H1 (cell line): ENCODE data around the gene MYRIP. TPM values are rescaled to one million over a fixed set of nuclear protein-coding genes. Genes with fewer than 3 reads are reported as not detected.

Source experiments
- CTCF ChIA-PET: fragments of 300-600 bp; sonication (Branson Sonifier 250); formaldehyde crosslinking; loops from one replicate; lab custom pipeline; 2021; ENCODE audit not compliant: partially characterized antibody; lab: Charles Lee
- POLR2A ChIA-PET: fragments of 300-600 bp; sonication (Branson Sonifier 250); formaldehyde crosslinking; loops from one replicate; lab custom pipeline; 2021; ENCODE audit warnings: inconsistent platforms; ENCODE audit not compliant: partially characterized antibody; lab: Charles Lee
- DNase-seq, 2 experiments: peaks; one replicate each; pipeline versions ENCODE4 v3.0.0 to v3.0.0-alpha.2; 2010 to 2022; ENCODE audit warnings: low spot score in 2 of 2, low read depth in 1 of 2, mixed read lengths in 1 of 2
- FAIRE-seq: peaks from 2 replicates; lab custom pipeline; 2011; peaks lifted over from hg19 to GRCh38; lab: Jason Lieb, UNC
- H2AFZ ChIP-seq: 2 replicates; pipeline ENCODE4 v1.8.1; 2012; ENCODE audit warnings: low read length, inconsistent platforms
- H2AK5ac ChIP-seq: 2 replicates; pipeline ENCODE4 v1.6.1; 2013; ENCODE audit warnings: low read depth, low read length
- H2BK120ac ChIP-seq: replicated peaks from 2 replicates; pipeline ENCODE3; 2013; ENCODE audit warnings: low read depth, low read length, inconsistent platforms
- H2BK12ac ChIP-seq: 2 replicates; pipeline ENCODE4 v1.6.1; 2013; ENCODE audit warnings: low read depth, low read length
- H2BK15ac ChIP-seq: 2 replicates; pipeline ENCODE4 v1.6.1; 2013; ENCODE audit warnings: low read length
- H2BK20ac ChIP-seq: 2 replicates; pipeline ENCODE4 v1.6.1; 2013; ENCODE audit warnings: low read length
- H2BK5ac ChIP-seq: 2 replicates; pipeline ENCODE4 v1.6.1; 2013; ENCODE audit warnings: low read depth, low read length
- H3K14ac ChIP-seq: 2 replicates; pipeline ENCODE4 v1.6.1; 2013; ENCODE audit warnings: inconsistent platforms; ENCODE audit not compliant: insufficient read length
- H3K18ac ChIP-seq: 2 replicates; pipeline ENCODE4 v1.6.1; 2013; ENCODE audit warnings: low read length; ENCODE audit errors: extremely low read depth
- H3K23ac ChIP-seq: 2 replicates; pipeline ENCODE4 v1.6.1; 2013; ENCODE audit warnings: inconsistent platforms; ENCODE audit not compliant: insufficient read length
- H3K23me2 ChIP-seq: 2 replicates; pipeline ENCODE4 v1.6.1; 2013; ENCODE audit warnings: low read depth, low read length
- H3K27ac ChIP-seq: 2 replicates; pipeline ENCODE4 v1.6.1; 2011; ENCODE audit warnings: low read depth, low read length, inconsistent platforms
- H3K27me3 ChIP-seq, 4 experiments: replicated peaks in 1 of 4; 1 replicate in 1 of 4; 2 replicates in 3 of 4; pipeline versions ENCODE4 v1.6.1 to v1.8.1; 2011 to 2013; ENCODE audit warnings: low read length in 3 of 4, mild to moderate bottlenecking in 3 of 4, inconsistent platforms in 2 of 4, mixed read lengths in 2 of 4, moderate library complexity in 1 of 4; ENCODE audit not compliant: control insufficient read depth in 3 of 4, insufficient read depth in 3 of 4; ENCODE audit errors: extremely low read depth in 1 of 4
- H3K36me3 ChIP-seq, 4 experiments: 2 replicates each; pipeline versions ENCODE4 v1.6.1 to v1.8.1; 2011 to 2013; ENCODE audit warnings: mild to moderate bottlenecking in 4 of 4, low read length in 3 of 4, moderate library complexity in 2 of 4, control low read depth in 1 of 4, inconsistent platforms in 1 of 4; ENCODE audit not compliant: insufficient read depth in 4 of 4, control insufficient read depth in 2 of 4
- H3K4ac ChIP-seq: replicated peaks from 2 replicates; pipeline ENCODE3; 2013; ENCODE audit warnings: low read length, low read depth, mixed read lengths, inconsistent platforms; ENCODE audit not compliant: insufficient read length
- H3K4me1 ChIP-seq, 4 experiments: replicated peaks in 1 of 4; 1 replicate in 1 of 4; 2 replicates in 3 of 4; pipeline versions ENCODE4 v1.6.1 to v1.8.1; 2011 to 2013; ENCODE audit warnings: low read length in 3 of 4, inconsistent platforms in 2 of 4, mixed read lengths in 1 of 4; ENCODE audit not compliant: insufficient read depth in 4 of 4, control insufficient read depth in 3 of 4
- H3K4me2 ChIP-seq, 2 experiments: 2 replicates each; pipeline versions ENCODE4 v1.6.1 to v1.8.1; 2011 to 2013; ENCODE audit warnings: low read depth in 2 of 2, low read length in 2 of 2, control low read depth in 1 of 2, inconsistent platforms in 1 of 2, mild to moderate bottlenecking in 1 of 2; ENCODE audit not compliant: insufficient read depth in 1 of 2
- H3K4me3 ChIP-seq, 4 experiments: fragments of 200-600, 300-600 bp in 1 of 4; sonication (generic), shearing (Covaris generic), sonication (Bioruptor Twin) in 1 of 4; 2 replicates each; pipeline versions ENCODE4 v1.5.1 to v1.8.1; 2011 to 2016; ENCODE audit warnings: low read length in 4 of 4, low read depth in 3 of 4, control low read depth in 2 of 4, inconsistent platforms in 2 of 4, mild to moderate bottlenecking in 2 of 4, mixed read lengths in 1 of 4, moderate library complexity in 1 of 4; ENCODE audit not compliant: insufficient read depth in 2 of 4; ENCODE audit errors: extremely low read depth in 1 of 4
- H3K56ac ChIP-seq: replicated peaks from 2 replicates; pipeline ENCODE3; 2013; ENCODE audit warnings: low read depth, mild to moderate bottlenecking, mixed read lengths, low read length, inconsistent platforms; ENCODE audit not compliant: insufficient read length
- H3K79me1 ChIP-seq: 2 replicates; pipeline ENCODE4 v1.6.1; 2013; ENCODE audit warnings: low read depth, low read length, control low read depth
- H3K79me2 ChIP-seq, 2 experiments: 2 replicates each; pipeline versions ENCODE4 v1.6.1 to v1.8.1; 2012 to 2013; ENCODE audit warnings: low read length in 2 of 2, mild to moderate bottlenecking in 2 of 2, inconsistent platforms in 1 of 2; ENCODE audit not compliant: insufficient read depth in 2 of 2, control insufficient read depth in 1 of 2
- H3K9ac ChIP-seq, 4 experiments: replicated peaks in 1 of 4; 1 replicate in 1 of 4; 2 replicates in 3 of 4; pipeline versions ENCODE4 v1.6.1 to v1.8.1; 2011 to 2013; ENCODE audit warnings: low read depth in 3 of 4, low read length in 3 of 4, control low read depth in 2 of 4, mild to moderate bottlenecking in 2 of 4, moderate library complexity in 2 of 4, inconsistent platforms in 1 of 4; ENCODE audit errors: extremely low read depth in 1 of 4
- H3K9me3 ChIP-seq, 2 experiments: 2 replicates each; pipeline versions ENCODE4 v1.6.1 to v1.8.1; 2012 to 2013; ENCODE audit warnings: mild to moderate bottlenecking in 2 of 2, moderate library complexity in 2 of 2, control low read depth in 1 of 2, inconsistent platforms in 1 of 2, low read depth in 1 of 2, low read length in 1 of 2, mixed read lengths in 1 of 2; ENCODE audit not compliant: insufficient read depth in 2 of 2
- H4K20me1 ChIP-seq, 2 experiments: replicated peaks in 1 of 2; 2 replicates each; pipeline versions ENCODE3 to v1.8.1; 2011 to 2013; ENCODE audit warnings: inconsistent platforms in 2 of 2, low read length in 2 of 2, mild to moderate bottlenecking in 1 of 2; ENCODE audit not compliant: insufficient read depth in 2 of 2, control insufficient read depth in 1 of 2
- H4K5ac ChIP-seq: 2 replicates; pipeline ENCODE4 v1.6.1; 2013; ENCODE audit warnings: low read length, low read depth, mixed read lengths, inconsistent platforms; ENCODE audit not compliant: insufficient read length
- H4K8ac ChIP-seq: 2 replicates; pipeline ENCODE4 v1.8.0; 2013; ENCODE audit warnings: mild to moderate bottlenecking, moderate library complexity, low read length, inconsistent platforms; ENCODE audit not compliant: insufficient read depth; ENCODE audit errors: extremely low read depth
- H4K91ac ChIP-seq: replicated peaks from 2 replicates; pipeline ENCODE3; 2013; ENCODE audit warnings: low read length, mixed read lengths, inconsistent platforms; ENCODE audit not compliant: insufficient read length
- RFX5 ChIP-seq: IDR thresholded peaks from 2 replicates; pipeline ENCODE4 v1.6.1; 2011; ENCODE audit warnings: low read depth, low read length, improper control_type of control experiment, borderline replicate concordance
- WGBS, 2 experiments: shearing (Covaris generic) in 1 of 2; methylation state at CpG; one replicate each; pipeline versions ENCODE4 v1.1.6 to v1.1.7; 2013 to 2015; ENCODE audit warnings: low lambda C conversion rate in 2 of 2, mixed read lengths in 2 of 2, inconsistent platforms in 1 of 2, low coverage in 1 of 2, missing lambda C conversion rate in 1 of 2; ENCODE audit not compliant: insufficient replicate concordance in 2 of 2, insufficient coverage in 1 of 2, insufficient read length in 1 of 2; ENCODE audit errors: extremely low coverage in 1 of 2, missing lambda C conversion rate in 1 of 2; 5-methylcytosine and 5-hydroxymethylcytosine counted together
- polyA plus RNA-seq, 7 experiments: library from polyadenylated mRNA; depleted of rRNA in 3 of 7; stranded (reverse) in 5 of 7; unstranded in 2 of 7; fragments of >200 nt in 5 of 7; fragments of 200-250 nt in 2 of 7; gene quantifications; 1 replicate in 5 of 7; 2 replicates in 1 of 7; 4 replicates in 1 of 7; pipeline versions ENCODE4 v1.2.1 to v1.2.3, GENCODE V29; 2011 to 2013; ENCODE audit warnings: missing spikeins in 2 of 7, mixed read lengths in 2 of 7
- total RNA-seq: library from RNA; stranded (reverse); fragmentation: NEBNext Ultra II Directional; extraction: Animal tissue kit (Norgen Biotek cat#: 25700); gene quantifications from 2 replicates; pipeline ENCODE4 v1.2.1, GENCODE V29; 2021

The MYRIP gene
- total and polyA plus RNA-seq, 2 of the 8 experiments (the other 6 are each of a cell fraction or from before 2014, with no cell fraction given), result 0.54 to 4.3 TPM

- TF ChIP-seq RFX5, result no peak
- H2BK5ac ChIP-seq, result no peak overlapping the region
- WGBS, 2 experiments, result 72% methylated on average over 1 of the region's 1 CpG; no CpG with 5 or more reads in 1 of the 2 experiments
Measured at GRCh38 chr3:39937874-39938273, 128.5 kb downstream of the MYRIP start.

More at GRCh38 chr3:39937874-39938273, 128.5 kb downstream of the MYRIP start:
- Histone ChIP-seq H4K20me1 (no peaks in the 10 kb centered on the region), H3K4ac (no peak overlapping the region), H3K36me3 (no peaks in the 10 kb centered on the region), H3K79me2 (no peaks in the 10 kb centered on the region), H2BK20ac (no peak overlapping the region), H3K23me2 (no peaks in the 10 kb centered on the region), H3K4me2 (no peak overlapping the region), H3K9ac (no peak overlapping the region), H3K23ac (no peak overlapping the region), H2BK120ac (no peak overlapping the region), H4K8ac (no peak overlapping the region), H4K5ac (no peak overlapping the region), H3K27me3 (no peaks in the 10 kb centered on the region), H2AK5ac (no peak overlapping the region), H3K9me3 (no peaks in the 10 kb centered on the region), H3K14ac (no peak overlapping the region), H4K91ac (no peak overlapping the region), H3K79me1 (no peaks in the 10 kb centered on the region), H2AFZ (no peak overlapping the region), H3K56ac (no peak overlapping the region), H3K4me1 (no peaks in the 10 kb centered on the region), H3K27ac (no peak overlapping the region), H2BK15ac (no peak overlapping the region), H2BK12ac (no peak overlapping the region), H3K18ac (no peak overlapping the region), H3K4me3 (no peak overlapping the region)
- ChIA-PET POLR2A (no interaction called here), CTCF (interaction anchor here (0.6 kb wide), 1 partner anchor 81 kb away, joined by 4 read pairs; no protein-coding TSS in a partner anchor)
- FAIRE-seq (no peak), DNase-seq (no peak)
